HPDE6-E6E7 (cell line): ENCODE data around the gene COL8A1.

Experiments
- DNase-seq: peaks from one replicate; pipeline ENCODE4 v3.0.0; 2011; ENCODE audit warnings: missing footprints; ENCODE audit errors: extremely low spot score

Gene COL8A1

DNA sequence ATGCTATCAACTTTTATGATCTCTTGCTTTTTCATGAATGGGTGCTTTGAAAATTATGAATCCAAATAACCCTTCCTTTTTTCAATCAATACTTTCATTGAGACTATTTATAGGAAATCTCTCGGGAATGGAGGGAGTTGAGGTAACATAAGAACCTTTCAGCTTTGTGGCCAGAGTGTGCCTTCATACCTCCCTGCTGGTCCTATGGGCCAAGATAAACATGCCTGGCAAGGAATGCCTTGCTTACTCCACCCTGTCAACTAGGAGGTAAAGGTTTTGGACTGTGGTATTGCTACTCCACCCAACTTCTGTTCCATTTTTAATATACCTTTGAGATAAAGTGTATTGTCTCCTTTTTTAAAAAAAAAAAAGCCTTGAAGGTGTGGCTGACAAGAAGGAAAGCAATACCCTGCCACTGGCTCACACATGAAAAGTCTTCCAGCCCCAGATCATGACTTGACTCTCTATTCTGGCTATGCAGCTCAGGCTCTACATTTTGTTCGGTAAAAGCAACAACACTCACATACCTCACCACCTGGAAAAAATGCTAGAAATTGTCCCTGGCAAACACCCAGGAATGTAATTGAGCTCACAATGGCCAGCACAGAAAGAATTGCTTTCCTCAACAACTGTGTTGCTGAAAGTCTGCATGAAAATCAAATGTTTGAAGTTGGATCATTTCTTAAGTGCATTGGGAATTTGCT is 35.8 kb downstream of the COL8A1 start:
- DNase-seq: no peak

DNA sequence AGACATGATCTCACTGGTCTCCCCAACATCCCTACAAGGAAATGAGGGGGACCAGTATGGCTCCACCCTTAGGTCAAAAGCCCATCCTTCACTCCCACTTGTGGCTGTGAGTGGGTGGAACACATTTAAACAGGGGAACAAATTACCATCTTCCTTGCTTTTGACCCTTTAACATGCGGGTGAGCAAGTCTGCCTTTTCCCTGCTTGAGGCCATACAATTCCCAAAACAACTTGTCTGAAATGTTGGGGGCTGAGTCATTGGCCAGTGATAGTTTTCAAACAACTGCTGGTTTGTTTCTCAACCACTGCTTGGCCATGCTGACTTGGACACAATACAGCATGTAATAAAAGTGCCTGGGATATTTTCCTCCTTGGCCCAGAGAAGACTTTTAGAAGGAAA is 39.6 kb downstream of the COL8A1 start:
- DNase-seq: no peak

DNA sequence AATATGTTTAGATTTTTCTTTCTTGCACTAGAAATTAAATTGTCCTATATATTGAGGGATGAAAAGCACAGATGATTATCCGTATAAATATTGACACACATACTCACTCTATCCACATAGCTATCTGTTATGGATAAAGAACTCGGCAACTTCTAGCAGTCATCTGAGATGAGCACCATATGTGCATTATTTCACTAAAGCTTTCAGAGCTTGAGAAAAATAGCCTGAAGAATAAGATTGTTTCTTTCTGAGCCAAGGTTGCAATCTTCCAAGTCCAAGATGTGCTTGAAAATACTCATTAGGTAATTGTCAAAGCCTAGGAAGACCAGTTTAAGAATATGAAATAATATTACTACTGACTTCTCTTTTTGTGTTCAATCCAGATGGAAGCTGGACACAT is 40.5 kb downstream of the COL8A1 start:
- DNase-seq: no peak

DNA sequence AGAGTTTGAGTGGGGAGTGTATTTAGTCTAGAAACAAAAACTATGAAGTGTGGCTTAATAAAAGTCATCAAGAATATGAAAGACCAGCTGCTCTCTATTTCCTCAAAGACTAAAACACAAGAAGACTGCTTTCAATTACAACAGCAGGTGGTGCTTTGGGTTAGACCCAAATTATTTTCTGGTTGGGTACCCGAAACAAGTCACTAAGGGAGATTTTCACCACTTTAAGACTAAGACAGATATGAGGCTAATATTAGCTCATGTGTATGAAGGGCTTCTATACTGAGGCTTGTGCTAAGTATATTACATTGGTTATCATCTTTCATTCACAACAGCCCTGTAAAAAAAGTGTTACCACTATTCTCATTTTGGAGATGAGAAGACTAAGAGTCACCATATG is 43.1 kb downstream of the COL8A1 start:
- DNase-seq: no peak

DNA sequence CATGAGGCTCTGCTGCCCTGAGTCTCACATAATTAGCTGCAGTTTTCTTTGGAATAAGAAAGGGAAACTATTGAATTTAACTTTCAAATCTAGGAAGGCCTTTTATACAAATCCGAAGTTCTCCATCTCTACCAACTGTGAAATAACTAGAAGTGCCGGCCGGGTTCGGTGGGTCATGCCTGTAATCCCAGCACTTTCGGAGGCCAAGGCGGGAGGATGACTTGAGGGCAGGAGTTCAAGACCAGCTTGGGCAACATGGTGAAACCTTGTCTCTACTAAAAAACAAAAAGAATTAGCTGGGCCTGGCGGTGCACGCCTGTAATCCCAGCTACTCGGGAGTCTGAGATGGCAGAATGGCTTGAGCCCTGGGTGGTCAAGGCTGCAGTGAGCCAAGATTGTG is 43.6 kb downstream of the COL8A1 start:
- DNase-seq: no peak

DNA sequence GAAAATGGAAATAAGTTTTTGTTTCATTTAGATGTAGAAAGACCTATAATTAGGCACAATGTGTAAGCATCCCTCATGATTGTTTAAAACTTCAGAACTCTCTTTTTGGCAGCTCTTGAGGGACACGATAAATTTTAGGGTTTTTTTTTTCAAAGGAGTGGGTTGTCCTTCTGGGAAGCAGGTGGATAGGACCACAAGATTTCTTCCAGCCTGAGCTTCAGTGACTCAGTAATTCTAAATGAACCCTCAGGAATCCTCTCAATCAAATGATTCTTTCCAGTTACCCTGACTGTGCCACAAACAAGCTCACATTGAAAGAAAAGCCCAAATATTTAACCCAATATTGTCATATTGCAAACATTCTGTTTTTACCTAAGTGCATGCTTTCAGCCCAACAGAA is 45.1 kb downstream of the COL8A1 start:
- no peak for DNase-seq

DNA sequence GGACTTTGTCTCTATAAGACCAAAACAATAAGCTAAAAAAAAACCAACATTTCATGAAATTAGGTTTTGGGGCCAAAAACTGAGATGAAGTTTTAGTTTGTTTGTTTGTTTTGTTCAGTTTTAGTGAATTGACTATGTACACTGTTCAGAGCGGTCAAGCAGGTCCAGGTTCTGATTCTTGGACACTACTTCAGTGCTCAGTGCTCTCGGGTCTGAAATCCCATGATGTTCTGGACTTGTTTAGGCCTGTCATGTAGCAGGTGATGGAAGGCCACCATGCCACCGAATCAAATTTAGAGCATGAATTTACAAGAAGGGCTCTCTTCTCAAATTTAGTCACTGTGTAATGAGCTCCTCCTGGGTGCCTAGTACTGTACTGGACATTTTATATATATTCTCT is 45.5 kb downstream of the COL8A1 start:
- no peak for DNase-seq

DNA sequence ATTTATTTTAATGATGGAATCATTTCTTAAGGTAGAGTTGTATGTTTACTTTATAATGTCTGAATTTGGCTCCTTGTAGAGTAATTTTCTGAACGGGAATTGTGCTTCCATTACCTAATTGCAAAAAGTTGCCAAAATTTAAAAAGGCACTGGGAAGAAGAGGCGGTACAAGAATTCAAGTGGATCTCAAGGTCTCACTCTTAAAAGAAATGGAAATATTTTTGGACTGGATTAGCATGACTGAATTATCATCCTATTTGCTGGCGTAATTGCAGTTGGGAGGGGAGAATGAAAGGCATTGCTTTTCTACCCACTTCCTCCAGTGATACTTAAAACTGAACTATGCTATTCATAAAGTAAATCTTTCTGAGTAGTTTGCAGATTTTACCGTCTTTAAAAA is 46.2 kb downstream of the COL8A1 start:
- DNase-seq: no peak

DNA sequence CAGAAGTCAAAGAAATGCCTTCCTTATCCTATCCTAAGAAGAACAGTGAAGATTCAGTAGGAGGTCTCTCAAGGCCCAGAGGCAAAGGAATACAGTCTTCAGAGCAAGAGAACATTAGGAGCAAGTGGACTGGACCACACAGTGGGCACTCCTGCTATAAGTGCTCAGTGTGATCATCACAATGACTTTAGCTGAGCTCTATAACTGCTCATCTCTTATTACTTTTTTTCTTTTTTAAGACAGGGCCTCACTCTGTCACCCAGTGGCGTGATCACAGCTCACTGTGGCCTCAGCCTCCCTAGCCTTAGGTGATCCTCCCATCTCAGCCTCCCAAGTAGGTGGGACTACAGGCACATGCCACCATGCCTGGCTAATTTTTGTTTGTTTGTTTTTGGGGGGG is 48.1 kb downstream of the COL8A1 start:
- no peak for DNase-seq

DNA sequence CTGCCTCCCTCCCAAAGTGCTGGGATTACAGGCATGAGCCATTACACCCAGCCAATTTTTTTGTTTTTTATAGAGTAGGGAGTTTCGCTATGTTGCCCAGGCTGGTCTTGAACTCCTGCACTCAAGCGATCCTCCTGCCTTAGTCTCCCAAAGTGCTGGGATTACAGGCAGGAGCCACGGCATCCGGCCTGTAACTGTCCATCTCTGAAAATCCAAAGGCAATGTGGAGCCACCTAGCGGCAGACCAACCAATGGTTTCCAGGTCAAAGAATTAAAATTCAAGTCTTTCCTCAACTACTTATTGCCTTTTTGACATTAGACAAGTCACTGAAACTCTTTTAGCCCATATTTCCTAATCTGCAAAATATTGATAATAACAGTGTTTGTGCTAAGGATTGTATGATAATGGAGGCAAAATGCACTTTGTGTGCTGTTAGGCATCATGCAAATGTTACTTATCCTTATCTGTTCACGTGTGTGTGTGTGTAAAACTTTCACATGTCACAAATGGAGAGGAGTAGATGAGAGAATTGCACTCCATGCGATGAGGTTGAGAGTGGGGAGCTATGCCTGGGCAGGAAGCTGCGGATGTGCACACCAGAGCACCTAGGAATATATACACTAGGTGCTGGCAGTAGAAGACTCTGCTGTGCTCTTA is 48.7 kb downstream of the COL8A1 start:
- DNase-seq: peak; percentile 31

DNA sequence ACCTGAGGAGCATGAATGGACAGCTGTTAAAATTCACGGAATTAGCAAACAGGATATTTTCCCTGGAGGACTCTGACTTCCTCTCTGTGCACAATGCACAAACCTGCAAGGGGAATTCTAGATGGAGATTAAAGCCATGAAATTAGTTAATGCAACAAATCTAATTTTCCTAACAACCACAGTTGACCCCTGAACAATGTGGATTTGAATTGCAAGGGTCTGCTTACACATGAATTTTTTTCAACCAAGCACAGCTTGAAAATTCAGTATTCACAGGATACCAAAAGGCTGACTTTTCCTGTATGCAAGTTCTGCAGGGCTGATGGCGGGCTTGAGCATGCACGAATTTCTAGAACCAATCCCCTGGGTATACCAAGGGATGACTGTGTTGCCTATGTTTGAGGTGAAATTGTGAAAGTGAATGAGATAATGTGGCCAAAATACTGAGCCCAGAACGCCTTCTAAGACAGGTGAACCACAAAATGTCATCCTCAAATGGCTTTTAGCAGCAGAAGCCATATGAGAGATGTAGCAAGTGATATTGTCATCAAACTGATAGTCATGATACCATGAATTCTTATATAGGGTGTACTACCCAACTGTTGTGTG is 52.5 kb downstream of the COL8A1 start:
- no peak for DNase-seq

DNA sequence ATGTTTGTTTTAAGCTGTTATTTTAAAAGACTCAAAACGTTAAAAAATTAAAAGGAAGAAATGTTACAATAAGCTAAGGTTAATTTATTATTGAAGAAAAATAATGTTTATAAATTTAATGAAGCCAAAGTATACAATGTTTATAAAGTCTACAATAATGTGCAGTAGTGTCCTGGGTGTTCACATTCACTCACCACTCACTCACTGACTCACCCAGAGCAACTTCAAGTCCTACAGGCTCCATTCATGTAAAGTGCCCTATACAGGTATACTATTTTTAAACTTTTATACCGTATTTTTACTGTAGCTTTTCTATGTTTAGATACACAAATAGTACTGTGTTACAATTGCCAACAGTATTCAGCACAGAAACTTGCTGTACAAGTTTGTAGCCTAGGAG is 55.2 kb downstream of the COL8A1 start:
- no peak for DNase-seq

DNA sequence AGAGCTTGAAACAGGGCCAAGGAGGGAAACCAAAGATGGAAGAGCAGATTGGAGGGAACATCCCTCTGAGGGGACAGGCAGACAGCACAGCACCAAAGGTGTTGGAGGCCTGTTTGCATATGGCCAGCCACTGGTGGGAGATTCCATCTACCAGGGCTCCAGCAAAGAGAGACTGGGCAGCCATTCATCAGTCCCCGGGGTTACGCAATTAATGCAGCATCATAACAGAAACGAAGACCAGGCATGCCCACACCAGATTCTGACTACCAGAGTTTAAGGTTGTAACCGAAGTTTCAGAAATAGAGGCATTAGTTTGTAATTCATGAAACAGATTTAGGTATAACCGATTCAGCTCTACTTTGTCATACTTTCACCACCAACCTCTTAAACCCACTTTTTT is 58.1 kb downstream of the COL8A1 start:
- DNase-seq: no peak

DNA sequence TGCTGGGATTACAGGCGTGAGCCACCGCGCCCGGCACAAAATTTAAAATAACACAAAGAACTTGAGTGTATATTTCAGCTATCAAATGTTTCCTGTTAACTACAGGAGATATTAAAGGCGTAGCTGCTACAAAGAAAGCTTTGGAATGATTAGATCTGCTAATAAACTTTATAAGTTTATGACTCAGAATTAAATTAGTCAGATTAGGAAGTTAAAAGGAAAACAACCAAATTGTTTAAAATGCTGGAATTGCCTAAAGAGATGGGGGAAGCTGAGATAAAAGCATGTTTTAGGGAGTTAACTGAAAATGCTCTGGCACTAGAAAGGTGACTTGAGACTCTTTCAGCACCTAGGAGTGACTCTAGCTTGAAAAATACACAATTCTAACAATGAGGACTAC is 58.9 kb downstream of the COL8A1 start:
- no peak for DNase-seq

DNA sequence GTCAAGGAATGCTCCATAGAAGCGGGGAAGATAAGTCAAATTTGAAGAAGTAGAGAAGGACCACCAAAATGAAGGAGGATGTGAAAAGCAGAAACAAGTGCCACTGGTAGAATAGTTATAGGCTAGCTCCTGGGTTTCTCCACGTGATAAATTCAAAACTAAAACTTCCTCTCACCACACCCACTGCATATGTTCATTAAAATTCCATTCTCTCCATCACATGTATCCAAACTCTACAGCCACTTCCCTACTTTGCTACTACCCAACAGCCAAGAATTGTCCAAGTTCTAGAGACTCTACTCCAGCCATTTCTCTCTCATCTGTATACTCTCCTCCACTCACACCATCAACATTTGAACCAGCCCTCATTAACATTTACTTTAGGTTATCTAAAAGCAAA is 60.5 kb downstream of the COL8A1 start:
- DNase-seq: no peak

DNA sequence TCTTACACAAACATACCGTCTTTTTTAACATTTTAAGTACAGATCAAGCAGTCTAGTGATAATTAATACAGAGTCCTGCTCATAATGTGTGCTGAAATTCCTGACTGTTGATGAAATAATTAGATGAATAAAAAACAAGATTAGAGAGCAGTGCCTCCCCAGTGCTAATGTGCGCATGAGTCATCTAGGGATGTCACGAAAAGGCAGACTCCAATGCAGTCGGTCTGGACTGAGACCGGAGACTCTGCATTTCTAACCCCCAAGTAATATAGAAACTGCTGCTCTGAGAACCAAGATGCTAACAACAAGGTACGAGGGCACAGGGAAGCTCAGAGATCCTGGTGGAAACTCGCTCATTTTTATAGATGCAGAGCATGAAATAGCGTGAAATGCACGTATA is 61.4 kb downstream of the COL8A1 start:
- DNase-seq: no peak

DNA sequence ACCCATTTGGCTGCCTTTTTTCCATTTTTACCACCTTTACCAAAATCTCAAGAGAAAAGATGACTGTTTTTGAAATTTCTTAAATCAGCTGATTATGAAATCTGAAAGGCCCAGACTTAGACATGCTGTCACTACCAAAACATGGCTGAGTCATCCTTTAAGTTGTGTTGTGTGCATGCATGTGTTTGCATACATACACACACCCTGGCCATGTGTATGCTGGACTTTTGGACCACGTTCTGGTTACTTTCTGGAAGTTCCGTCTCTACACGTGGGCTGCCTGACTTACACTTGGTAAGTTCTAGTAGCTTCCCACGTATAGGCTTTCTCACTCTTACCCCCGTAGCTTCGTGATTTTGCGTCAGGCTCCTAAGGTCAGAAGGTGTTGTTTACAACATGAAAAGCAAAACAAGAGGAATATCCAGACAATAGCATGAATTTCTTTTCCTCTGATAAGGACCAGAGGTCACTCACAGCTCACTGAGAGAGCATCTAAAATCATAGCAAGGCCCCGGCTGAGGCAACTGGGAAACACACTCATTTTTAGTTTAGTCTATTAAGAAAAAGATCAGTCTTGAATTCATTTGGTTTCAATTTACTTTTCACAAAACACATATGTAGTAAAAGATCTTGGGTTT is 62.4 kb downstream of the COL8A1 start:
- DNase-seq: no peak

DNA sequence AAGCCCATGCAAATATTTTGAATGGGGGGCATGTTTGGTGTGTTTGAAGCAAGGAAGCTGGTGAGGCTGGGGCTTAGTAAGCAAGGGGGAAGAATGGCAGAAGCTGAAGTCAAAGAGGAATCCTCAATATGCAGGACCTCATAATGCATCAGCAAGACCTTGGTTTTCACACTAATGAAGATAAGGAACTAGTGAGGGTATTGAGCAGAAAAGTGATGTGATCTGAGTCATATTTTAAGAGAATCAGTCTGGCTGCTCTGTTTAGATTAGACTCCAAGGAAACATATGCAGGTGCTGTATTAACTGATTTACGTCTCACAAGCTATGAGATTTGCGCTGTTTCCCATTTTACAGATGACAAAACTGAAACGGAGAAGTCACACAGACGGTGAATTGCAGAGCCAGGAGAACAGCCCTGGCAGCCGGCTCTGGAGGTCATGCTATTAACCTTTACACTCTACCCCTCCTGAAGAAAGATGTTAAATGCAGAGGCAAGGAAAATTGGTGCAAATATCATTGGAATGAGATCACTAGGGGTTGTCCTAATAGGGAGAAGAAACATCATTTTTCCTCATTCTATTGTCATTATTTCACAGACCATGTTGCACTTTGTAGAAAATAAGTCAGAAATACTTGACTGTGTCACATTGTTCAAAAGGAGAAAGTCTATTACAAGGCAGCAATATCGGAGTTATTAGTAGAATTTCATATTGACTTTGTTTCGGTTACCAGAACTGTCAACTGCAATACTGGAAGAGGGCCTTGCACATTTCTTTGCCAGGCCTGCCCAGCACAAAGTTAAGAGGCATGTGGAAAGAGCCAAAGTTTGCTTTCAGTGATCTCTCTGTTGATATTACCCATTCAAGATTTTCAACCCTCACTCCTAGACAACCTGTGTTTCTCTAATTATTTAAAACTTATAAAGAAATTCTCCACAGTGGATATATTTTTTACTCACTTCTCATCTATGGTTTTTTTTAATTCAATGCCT is 64.9 kb downstream of the COL8A1 start:
- no peak for DNase-seq

DNA sequence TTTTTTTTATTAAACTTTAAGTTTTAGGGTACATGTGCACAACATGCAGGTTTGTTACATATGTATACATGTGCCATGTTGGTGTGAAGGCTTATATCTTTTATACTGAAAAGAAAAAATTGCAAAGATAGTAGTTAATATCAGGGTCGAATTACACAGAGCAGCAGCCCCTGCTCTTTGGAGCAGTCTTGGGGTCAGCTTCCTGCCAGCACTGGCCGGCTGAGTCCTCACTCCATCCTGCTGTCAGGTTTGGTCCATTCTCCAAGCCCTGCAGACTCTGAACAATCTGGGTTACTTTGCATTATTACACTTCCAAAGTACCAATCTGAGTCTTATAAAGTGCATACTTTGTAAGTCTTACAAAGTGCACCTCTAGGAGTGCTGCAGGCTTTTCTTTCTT is 66.0 kb downstream of the COL8A1 start:
- DNase-seq: no peak

DNA sequence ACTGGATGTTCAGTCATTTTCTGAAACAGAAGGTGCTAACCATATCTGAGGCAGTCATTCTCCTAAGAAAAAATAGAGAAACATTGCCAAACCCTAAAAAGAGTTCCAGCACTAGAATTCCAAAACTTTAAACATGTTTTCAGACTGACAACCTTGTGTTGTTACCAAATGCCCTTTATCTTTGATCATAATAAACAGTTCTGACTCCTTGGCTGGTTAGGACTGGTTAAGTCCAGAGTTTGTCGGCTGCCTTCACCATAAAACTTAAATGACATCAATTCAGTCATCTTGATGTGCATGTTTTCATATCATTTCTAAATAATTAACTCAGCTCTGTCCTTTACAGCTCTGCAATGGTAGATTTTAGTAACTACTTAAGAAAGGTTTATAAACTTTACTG is 68.0 kb downstream of the COL8A1 start:
- DNase-seq: no peak

DNA sequence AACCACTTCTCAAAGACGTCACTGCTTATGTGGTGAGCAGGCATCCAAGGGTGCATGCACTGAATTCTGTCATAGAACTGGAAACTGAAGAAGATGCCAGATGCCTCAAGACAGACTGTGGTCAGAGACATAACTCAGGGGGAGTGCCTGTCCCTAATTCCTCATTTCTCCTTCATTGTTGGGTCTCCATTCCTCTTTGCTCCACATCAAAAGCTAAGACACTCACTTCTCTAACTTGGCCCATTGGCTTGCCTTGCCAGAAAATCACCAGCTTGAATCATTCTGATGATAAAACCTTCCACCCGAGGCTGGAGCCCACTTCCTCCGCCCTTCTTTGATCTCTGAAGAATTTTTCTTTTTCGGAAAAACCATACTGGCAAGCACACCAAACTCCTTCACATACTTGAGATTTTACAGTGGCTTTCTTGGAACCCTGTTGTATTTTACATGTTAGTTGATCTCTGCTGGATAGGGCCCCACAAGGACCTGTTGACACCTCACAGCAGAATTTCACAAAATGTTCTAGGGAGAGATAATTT is 69.9 kb downstream of the COL8A1 start:
- no peak for DNase-seq
